ENCODE results near the gene SKAP2.

Gene SKAP2

GRCh38 chr7:26684447-26684846, 179.9 kb downstream of the SKAP2 start:
- H3K4me2 ChIP-seq (ENCODE audit: low read length) = no peak overlapping the region
- no peak overlapping the region for H3K27ac ChIP-seq (ENCODE audit: low read depth, low read length)
- no peak overlapping the region for H4K12ac ChIP-seq (ENCODE audit: low read depth, low read length)
- H4K91ac ChIP-seq (ENCODE audit: low read depth, low read length) = no peak overlapping the region
- no peaks in the 10 kb centered on the region for H3K79me2 ChIP-seq (ENCODE audit: control insufficient read depth, insufficient read depth, low read length, poor library complexity)
- H3K4me3 ChIP-seq (ENCODE audit: low read depth, low read length) = no peak overlapping the region
- no peak overlapping the region for H2AK5ac ChIP-seq (ENCODE audit: low read length)
- no peaks in the 10 kb centered on the region for H3K27me3 ChIP-seq (ENCODE audit: insufficient read depth, low read length)
- H4K8ac ChIP-seq (ENCODE audit: low read depth, low read length) = no peak overlapping the region
- H2BK5ac ChIP-seq (ENCODE audit: low read depth, low read length, poor library complexity) = no peak overlapping the region
- no peak overlapping the region for H3K4ac ChIP-seq (ENCODE audit: low read depth, low read length)
- H3K23ac ChIP-seq (ENCODE audit: low read length) = no peak overlapping the region
- H3K36me3 ChIP-seq (ENCODE audit: control insufficient read depth in 1 of 2, insufficient read depth in 2 of 2, low read length in 2 of 2) = no peaks in the 10 kb centered on the region
- no peak overlapping the region for H3K14ac ChIP-seq (ENCODE audit: low read length)
- H3K9me3 ChIP-seq (ENCODE audit: insufficient read depth, low read depth, low read length) = no peaks in the 10 kb centered on the region
- no peak overlapping the region for H2AFZ ChIP-seq (ENCODE audit: insufficient read depth, low read length, poor library complexity)
- no peak overlapping the region for H3K9ac ChIP-seq (ENCODE audit: low read length)
- WGBS (ENCODE audit: extremely low coverage, insufficient coverage, insufficient read length) = no CpG with 5 or more reads among the region's 3 CpGs
- no peaks in the 10 kb centered on the region for H3K79me1 ChIP-seq (ENCODE audit: low read length)
- peaks cover 0 to 2% of the 10 kb centered on the region in 2 experiments for H3K4me1 ChIP-seq (ENCODE audit: control insufficient read depth in 1 of 2, insufficient read depth in 2 of 2, low read length in 2 of 2)
- H3K18ac ChIP-seq (ENCODE audit: low read length) = no peak overlapping the region
- H2BK120ac ChIP-seq (ENCODE audit: insufficient read depth, low read length, poor library complexity) = no peak overlapping the region
- H2BK12ac ChIP-seq (ENCODE audit: low read length) = no peak overlapping the region
- no peak for DNase-seq

- Histone ChIP-seq H3K4me1 (ENCODE audit: control insufficient read depth in 1 of 2, insufficient read depth in 2 of 2, low read length in 2 of 2) (peaks cover 0 to 2% of the 10 kb centered on the region in 2 experiments), H3K79me1 (ENCODE audit: low read length) (no peaks in the 10 kb centered on the region), H3K4me3 (ENCODE audit: low read depth, low read length) (no peak overlapping the region), H3K23ac (ENCODE audit: low read length) (no peak overlapping the region), H3K18ac (ENCODE audit: low read length) (no peak overlapping the region), H4K12ac (ENCODE audit: low read depth, low read length) (no peak overlapping the region), H2BK120ac (ENCODE audit: insufficient read depth, low read length, poor library complexity) (no peak overlapping the region), H3K27me3 (ENCODE audit: insufficient read depth, low read length) (no peaks in the 10 kb centered on the region), H4K8ac (ENCODE audit: low read depth, low read length) (no peak overlapping the region), H4K91ac (ENCODE audit: low read depth, low read length) (no peak overlapping the region), H2AK5ac (ENCODE audit: low read length) (no peak overlapping the region), H2AFZ (ENCODE audit: insufficient read depth, low read length, poor library complexity) (no peak overlapping the region), H3K79me2 (ENCODE audit: control insufficient read depth, insufficient read depth, low read length, poor library complexity) (no peaks in the 10 kb centered on the region), H2BK12ac (ENCODE audit: low read length) (no peak overlapping the region), H3K9me3 (ENCODE audit: insufficient read depth, low read depth, low read length) (no peaks in the 10 kb centered on the region), H3K9ac (ENCODE audit: low read length) (no peak overlapping the region), H3K14ac (ENCODE audit: low read length) (no peak overlapping the region), H3K4me2 (ENCODE audit: low read length) (no peak overlapping the region), H3K4ac (ENCODE audit: low read depth, low read length) (no peak overlapping the region), H3K27ac (ENCODE audit: low read depth, low read length) (no peak overlapping the region), H3K36me3 (ENCODE audit: control insufficient read depth in 1 of 2, insufficient read depth in 2 of 2, low read length in 2 of 2) (no peaks in the 10 kb centered on the region), H2BK5ac (ENCODE audit: low read depth, low read length, poor library complexity) (no peak overlapping the region)
- no peak for DNase-seq
- no CpG with 5 or more reads among the region's 1 CpG for WGBS (ENCODE audit: extremely low coverage, insufficient coverage, insufficient read length)
Observed at GRCh38 chr7:26683277-26683676, 181.1 kb downstream of the SKAP2 start.

- Histone ChIP-seq H4K12ac (ENCODE audit: low read depth, low read length) (no peak overlapping the region), H3K4me3 (ENCODE audit: low read depth, low read length) (no peak overlapping the region), H3K36me3 (ENCODE audit: control insufficient read depth in 1 of 2, insufficient read depth in 2 of 2, low read length in 2 of 2) (no peaks in the 10 kb centered on the region), H2AFZ (ENCODE audit: insufficient read depth, low read length, poor library complexity) (no peak overlapping the region), H3K79me2 (ENCODE audit: control insufficient read depth, insufficient read depth, low read length, poor library complexity) (no peaks in the 10 kb centered on the region), H2BK12ac (ENCODE audit: low read length) (no peak overlapping the region), H3K14ac (ENCODE audit: low read length) (no peak overlapping the region), H3K9ac (ENCODE audit: low read length) (no peak overlapping the region), H3K18ac (ENCODE audit: low read length) (no peak overlapping the region), H3K27me3 (ENCODE audit: insufficient read depth, low read length) (no peaks in the 10 kb centered on the region), H2BK5ac (ENCODE audit: low read depth, low read length, poor library complexity) (no peak overlapping the region), H3K9me3 (ENCODE audit: insufficient read depth, low read depth, low read length) (no peaks in the 10 kb centered on the region), H3K27ac (ENCODE audit: low read depth, low read length) (no peak overlapping the region), H3K4ac (ENCODE audit: low read depth, low read length) (no peak overlapping the region), H3K23ac (ENCODE audit: low read length) (no peak overlapping the region), H4K91ac (ENCODE audit: low read depth, low read length) (no peak overlapping the region), H3K4me2 (ENCODE audit: low read length) (no peak overlapping the region), H2BK120ac (ENCODE audit: insufficient read depth, low read length, poor library complexity) (no peak overlapping the region), H3K79me1 (ENCODE audit: low read length) (no peaks in the 10 kb centered on the region), H3K4me1 (ENCODE audit: control insufficient read depth in 1 of 2, insufficient read depth in 2 of 2, low read length in 2 of 2) (peaks cover 0 to 2% of the 10 kb centered on the region in 2 experiments), H2AK5ac (ENCODE audit: low read length) (no peak overlapping the region), H4K8ac (ENCODE audit: low read depth, low read length) (no peak overlapping the region)
- WGBS (ENCODE audit: extremely low coverage, insufficient coverage, insufficient read length) = no CpG with 5 or more reads among the region's 3 CpGs
- DNase-seq = peak in 1 of 2 donors; percentile 78
Observed at GRCh38 chr7:26681819-26682418, 182.5 kb downstream of the SKAP2 start.

GRCh38 chr7:26680587-26680986, 183.8 kb downstream of the SKAP2 start:
- Histone ChIP-seq H3K4me1 (ENCODE audit: control insufficient read depth in 1 of 2, insufficient read depth in 2 of 2, low read length in 2 of 2) (no peaks in the 10 kb centered on the region), H2AK5ac (ENCODE audit: low read length) (no peak overlapping the region), H3K79me2 (ENCODE audit: control insufficient read depth, insufficient read depth, low read length, poor library complexity) (no peaks in the 10 kb centered on the region), H3K79me1 (ENCODE audit: low read length) (no peaks in the 10 kb centered on the region), H2BK12ac (ENCODE audit: low read length) (no peak overlapping the region), H3K9ac (ENCODE audit: low read length) (no peak overlapping the region), H3K23ac (ENCODE audit: low read length) (no peak overlapping the region), H2BK120ac (ENCODE audit: insufficient read depth, low read length, poor library complexity) (no peak overlapping the region), H4K91ac (ENCODE audit: low read depth, low read length) (no peak overlapping the region), H3K18ac (ENCODE audit: low read length) (no peak overlapping the region), H3K14ac (ENCODE audit: low read length) (no peak overlapping the region), H3K4me2 (ENCODE audit: low read length) (no peak overlapping the region), H4K12ac (ENCODE audit: low read depth, low read length) (no peak overlapping the region), H4K8ac (ENCODE audit: low read depth, low read length) (no peak overlapping the region), H3K4me3 (ENCODE audit: low read depth, low read length) (no peak overlapping the region), H3K9me3 (ENCODE audit: insufficient read depth, low read depth, low read length) (no peaks in the 10 kb centered on the region), H3K4ac (ENCODE audit: low read depth, low read length) (no peak overlapping the region), H2BK5ac (ENCODE audit: low read depth, low read length, poor library complexity) (no peak overlapping the region), H3K36me3 (ENCODE audit: control insufficient read depth in 1 of 2, insufficient read depth in 2 of 2, low read length in 2 of 2) (no peaks in the 10 kb centered on the region), H3K27ac (ENCODE audit: low read depth, low read length) (no peak overlapping the region), H2AFZ (ENCODE audit: insufficient read depth, low read length, poor library complexity) (no peak overlapping the region), H3K27me3 (ENCODE audit: insufficient read depth, low read length) (no peaks in the 10 kb centered on the region)
- no peak for DNase-seq
- no CpG with 5 or more reads among the region's 1 CpG for WGBS (ENCODE audit: extremely low coverage, insufficient coverage, insufficient read length)
